ENCODE data around the gene TMPRSS3.

Gene TMPRSS3

GRCh38 chr21:42369821-42370220, 26.0 kb downstream of the TMPRSS3 start:
- Histone ChIP-seq H3K4me1 (ENCODE audit: insufficient read depth, low read length, poor library complexity, severe bottlenecking) (peaks cover 25% of the 10 kb centered on the region), H3K9ac (ENCODE audit: low read depth, low read length, poor library complexity, severe bottlenecking) (no peak overlapping the region), H3K27me3 (ENCODE audit: insufficient read depth, low read length, poor library complexity, severe bottlenecking) (no peaks in the 10 kb centered on the region), H3F3A (ENCODE audit: low read depth) (no peaks in the 10 kb centered on the region), H3K79me2 (ENCODE audit: insufficient read depth, low read length) (no peaks in the 10 kb centered on the region), H2AFZ (ENCODE audit: low read length) (no peak overlapping the region), H3K36me3 (ENCODE audit: insufficient read depth, low read length) (no peaks in the 10 kb centered on the region), H3K9me3 (ENCODE audit: insufficient read depth, low read depth, low read length) (no peaks in the 10 kb centered on the region), H3K4me3 (ENCODE audit: low read length, poor library complexity, severe bottlenecking) (no peak overlapping the region), H3K9me2 (replicated peaks; ENCODE audit: low read depth, low read length) (no peaks in the 10 kb centered on the region), H3K4me2 (ENCODE audit: low read depth, low read length, poor library complexity, severe bottlenecking) (no peak overlapping the region), H4K20me1 (ENCODE audit: insufficient read depth, low read length, poor library complexity, severe bottlenecking) (no peaks in the 10 kb centered on the region)
- TF ChIP-seq EZH2phosphoT487 (IDR thresholded peaks at IDR 0.05; ENCODE audit: borderline replicate concordance) (no peak), CTCF (conservative IDR thresholded peaks at IDR 0.05; ENCODE audit: low read length) (peak; percentile 28; the same call in 1 of the 2 replicates)

GRCh38 chr21:42367367-42368165, 28.3 kb downstream of the TMPRSS3 start:
- no peak overlapping the region for H3K4me2 ChIP-seq (ENCODE audit: low read depth, low read length, poor library complexity, severe bottlenecking)
- no peaks in the 10 kb centered on the region for H3K79me2 ChIP-seq (ENCODE audit: insufficient read depth, low read length)
- H3K36me3 ChIP-seq (ENCODE audit: insufficient read depth, low read length), result no peaks in the 10 kb centered on the region
- no peaks in the 10 kb centered on the region for H3K9me3 ChIP-seq (ENCODE audit: insufficient read depth, low read depth, low read length)
- TF ChIP-seq CTCF (conservative IDR thresholded peaks at IDR 0.05; ENCODE audit: low read length) (no peak; the same call in 1 of the 2 replicates), EZH2phosphoT487 (IDR thresholded peaks at IDR 0.05; ENCODE audit: borderline replicate concordance) (no peak)
- H2AFZ ChIP-seq (ENCODE audit: low read length), result no peak overlapping the region
- H3K9ac ChIP-seq (ENCODE audit: low read depth, low read length, poor library complexity, severe bottlenecking), result no peak overlapping the region
- H3F3A ChIP-seq (ENCODE audit: low read depth), result no peaks in the 10 kb centered on the region
- peaks cover 25% of the 10 kb centered on the region for H3K4me1 ChIP-seq (ENCODE audit: insufficient read depth, low read length, poor library complexity, severe bottlenecking)
- no peaks in the 10 kb centered on the region for H3K27me3 ChIP-seq (ENCODE audit: insufficient read depth, low read length, poor library complexity, severe bottlenecking)
- H3K9me2 ChIP-seq (replicated peaks; ENCODE audit: low read depth, low read length), result no peaks in the 10 kb centered on the region
- no peaks in the 10 kb centered on the region for H4K20me1 ChIP-seq (ENCODE audit: insufficient read depth, low read length, poor library complexity, severe bottlenecking)
- no peak overlapping the region for H3K4me3 ChIP-seq (ENCODE audit: low read length, poor library complexity, severe bottlenecking)

GRCh38 chr21:42366292-42367010, 29.4 kb downstream of the TMPRSS3 start, which contains the start of gene TFF1:
TSS of gene TFF1 (minus strand) at chr21:42366535. CDS start at chr21:42366495, 40 bp downstream.
- H3K4me1 ChIP-seq (ENCODE audit: insufficient read depth, low read length, poor library complexity, severe bottlenecking), result peaks cover 25% of the 10 kb centered on the region
- H3K9me2 ChIP-seq (replicated peaks; ENCODE audit: low read depth, low read length), result no peaks in the 10 kb centered on the region
- H3K79me2 ChIP-seq (ENCODE audit: insufficient read depth, low read length), result no peaks in the 10 kb centered on the region
- no peaks in the 10 kb centered on the region for H3K27me3 ChIP-seq (ENCODE audit: insufficient read depth, low read length, poor library complexity, severe bottlenecking)
- no peak within 1 kb of the TSS for H3K4me3 ChIP-seq (ENCODE audit: low read length, poor library complexity, severe bottlenecking)
- H3K4me2 ChIP-seq (ENCODE audit: low read depth, low read length, poor library complexity, severe bottlenecking), result no peak within 1 kb of the TSS
- no peaks in the 10 kb centered on the region for H4K20me1 ChIP-seq (ENCODE audit: insufficient read depth, low read length, poor library complexity, severe bottlenecking)
- TF ChIP-seq EZH2phosphoT487 (IDR thresholded peaks at IDR 0.05; ENCODE audit: borderline replicate concordance) (no peak), CTCF (conservative IDR thresholded peaks at IDR 0.05; ENCODE audit: low read length) (no peak)
- no peak within 1 kb of the TSS for H2AFZ ChIP-seq (ENCODE audit: low read length)
- no peaks in the 10 kb centered on the region for H3K9me3 ChIP-seq (ENCODE audit: insufficient read depth, low read depth, low read length)
- H3K36me3 ChIP-seq (ENCODE audit: insufficient read depth, low read length), result no peaks in the 10 kb centered on the region
- no peaks in the 10 kb centered on the region for H3F3A ChIP-seq (ENCODE audit: low read depth)
- no peak within 1 kb of the TSS for H3K9ac ChIP-seq (ENCODE audit: low read depth, low read length, poor library complexity, severe bottlenecking)
